Keratinocyte (primary cell): ENCODE results near the gene RAB8A.

Experiments used
- CTCF ChIP-seq, 3 experiments: IDR thresholded peaks in 1 of 3; conservative IDR thresholded peaks in 1 of 3; optimal IDR thresholded peaks in 1 of 3; 2 replicates in 2 of 3; 3 replicates in 1 of 3; pipeline versions ENCODE3 to v1.5.1; 2011; ENCODE audit warnings: low read length in 3 of 3, mild to moderate bottlenecking in 3 of 3, moderate library complexity in 2 of 3, control low read depth in 1 of 3, inconsistent platforms in 1 of 3; ENCODE audit not compliant: insufficient read depth in 2 of 3; ENCODE audit errors: extremely low read depth in 1 of 3
- EZH2 ChIP-seq: IDR thresholded peaks from one replicate; pipeline ENCODE4 v1.6.1; 2012; ENCODE audit warnings: inconsistent platforms, mild to moderate bottlenecking, low read length, moderate library complexity

GRCh38 chr19:16160445-16160942, 48.8 kb downstream of the RAB8A start:
- TF ChIP-seq CTCF (optimal IDR thresholded peaks at IDR 0.05 in 1 of 3, IDR thresholded peaks at IDR 0.05 in 1 of 3, conservative IDR thresholded peaks at IDR 0.05 in 1 of 3; ENCODE audit: extremely low read depth in 1 of 3, insufficient read depth in 2 of 3, low read length in 3 of 3) (no peak), EZH2 (no peak)
